Activated T-cell treated with anti-CD3 and anti-CD28 coated beads, Interleukin-2, amount 50 U/mL, for 48 hours (primary cell): ENCODE measurements around the gene NTS.

ENCODE experiments used
- DNase-seq, 2 experiments: peaks; one replicate each; pipeline ENCODE4 v3.0.0-alpha.2; 2020

Gene NTS, protein sequence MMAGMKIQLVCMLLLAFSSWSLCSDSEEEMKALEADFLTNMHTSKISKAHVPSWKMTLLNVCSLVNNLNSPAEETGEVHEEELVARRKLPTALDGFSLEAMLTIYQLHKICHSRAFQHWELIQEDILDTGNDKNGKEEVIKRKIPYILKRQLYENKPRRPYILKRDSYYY

DNA sequence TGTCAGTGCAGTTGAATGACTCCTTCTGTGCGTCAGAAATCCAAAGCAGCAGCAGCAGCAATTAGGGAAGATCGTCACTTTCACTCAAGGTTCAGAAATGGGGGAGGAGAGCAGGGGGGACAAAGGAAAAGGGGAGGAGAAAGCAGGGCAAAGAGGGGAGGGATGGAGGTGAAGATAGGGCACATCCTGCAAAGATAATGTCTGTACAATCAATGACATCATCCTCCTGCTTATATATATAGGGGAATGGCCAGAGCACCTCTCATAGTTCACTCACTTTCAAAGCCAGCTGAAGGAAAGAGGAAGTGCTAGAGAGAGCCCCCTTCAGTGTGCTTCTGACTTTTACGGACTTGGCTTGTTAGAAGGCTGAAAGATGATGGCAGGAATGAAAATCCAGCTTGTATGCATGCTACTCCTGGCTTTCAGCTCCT is at the start of gene NTS:
TSS of gene NTS (plus strand) at position 265 of the 431 bp plus-strand sequence. CDS start at position 374, 109 bp downstream.
- DNase-seq = no peak

DNA sequence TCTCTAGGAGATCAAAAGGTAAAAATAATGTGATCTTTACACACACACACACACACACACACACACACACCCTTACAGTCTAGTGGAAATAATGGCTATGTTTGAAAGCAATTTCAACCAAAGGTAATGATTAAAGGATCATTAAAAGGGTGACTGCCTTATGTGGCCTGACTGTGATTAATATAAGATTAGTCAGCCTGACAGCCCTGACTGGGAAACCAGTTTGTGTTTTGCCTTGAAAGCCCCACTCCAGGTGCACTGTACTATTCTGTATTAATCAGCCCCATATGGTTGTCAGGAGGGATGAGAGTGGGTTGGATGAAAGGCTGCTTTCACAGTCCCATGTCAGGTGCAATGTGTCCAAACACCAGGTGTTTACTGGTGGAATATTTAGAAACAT is 48.3 kb upstream of the NTS start:
- DNase-seq = no peak

DNA sequence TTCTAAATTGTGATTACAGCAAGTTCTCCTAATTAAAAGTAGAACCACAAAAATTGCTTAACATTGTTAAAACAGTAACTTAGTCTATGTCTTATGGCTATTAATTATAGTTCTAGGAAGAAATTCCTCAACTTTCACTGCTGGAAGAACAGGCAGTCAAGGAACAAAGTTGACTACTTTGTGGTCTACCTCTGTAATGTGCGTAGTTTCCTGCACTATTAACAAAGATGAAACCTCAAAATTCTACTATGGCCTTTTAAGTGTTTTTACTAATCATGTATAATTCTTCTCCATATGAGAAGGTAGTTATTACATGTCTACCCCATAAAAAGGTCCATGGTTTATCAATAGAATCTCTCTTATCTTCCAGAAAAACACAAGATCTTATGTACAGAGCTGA is 45.5 kb upstream of the NTS start:
- no peak for DNase-seq

DNA sequence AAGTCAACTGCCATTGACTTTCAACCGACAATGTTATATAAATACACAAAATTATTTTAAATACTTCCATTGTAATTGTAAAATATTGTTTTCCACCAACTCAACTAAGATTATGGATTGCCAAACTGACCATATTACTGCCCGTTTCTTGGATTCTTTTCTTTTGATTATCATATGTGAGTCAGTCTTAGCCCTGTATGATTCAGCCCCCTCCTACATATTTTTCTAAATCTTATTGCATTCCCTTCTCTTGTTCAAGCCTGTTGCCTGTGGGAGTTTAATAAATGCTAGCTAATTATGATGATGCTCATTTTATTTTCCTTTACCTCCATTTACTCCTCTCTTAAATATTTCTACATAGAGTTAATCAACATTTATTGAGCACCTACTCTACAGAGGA is 44.7 kb upstream of the NTS start:
- DNase-seq = no peak

DNA sequence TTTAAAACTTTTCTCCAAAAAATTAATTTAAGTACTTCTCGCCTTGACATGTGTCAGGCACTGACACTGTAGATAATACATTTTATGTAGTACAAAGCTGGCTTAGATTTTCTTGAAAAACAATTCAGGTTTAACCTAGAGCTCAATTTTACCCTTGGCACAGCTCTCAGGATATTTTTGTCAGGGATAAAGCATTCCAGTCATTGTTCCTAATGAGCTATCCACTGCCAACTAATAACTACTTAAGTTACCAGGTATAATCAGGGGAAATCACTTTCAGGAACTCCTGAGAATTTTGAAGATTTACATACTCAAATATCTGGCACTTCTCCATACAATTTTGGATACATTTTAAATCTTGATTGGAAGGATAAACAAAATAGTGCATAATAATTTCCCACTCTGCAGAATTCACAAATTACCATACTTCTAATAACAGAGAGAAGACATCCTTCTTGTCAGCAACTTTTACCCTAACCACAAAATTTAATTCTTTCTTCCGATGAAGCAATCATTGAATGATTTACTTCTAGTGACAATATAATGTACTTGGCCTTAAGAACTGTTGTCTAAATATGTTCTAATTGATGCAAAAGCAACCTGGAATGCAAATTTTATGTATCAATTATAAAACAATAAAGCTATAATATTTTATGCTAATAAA is 42.6 kb upstream of the NTS start:
- no peak for DNase-seq

DNA sequence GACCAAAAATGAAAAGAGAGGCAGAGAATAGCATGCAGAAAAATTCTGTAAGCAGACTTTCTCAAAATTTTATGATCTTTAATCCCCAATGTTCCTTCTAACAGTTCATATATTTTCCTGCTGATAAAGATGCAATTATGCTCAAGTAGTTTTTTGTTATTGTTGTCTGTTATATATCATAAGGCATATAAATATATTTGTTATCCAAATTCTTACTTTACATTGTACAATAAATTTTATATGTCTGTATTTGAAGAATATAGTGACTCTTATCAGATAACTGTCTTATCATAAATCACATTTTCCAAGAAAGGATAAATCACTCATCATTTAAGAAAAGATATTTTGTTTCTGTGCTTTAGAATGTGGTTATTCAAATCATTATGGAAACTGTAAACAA is 40.5 kb upstream of the NTS start:
- no peak for DNase-seq

DNA sequence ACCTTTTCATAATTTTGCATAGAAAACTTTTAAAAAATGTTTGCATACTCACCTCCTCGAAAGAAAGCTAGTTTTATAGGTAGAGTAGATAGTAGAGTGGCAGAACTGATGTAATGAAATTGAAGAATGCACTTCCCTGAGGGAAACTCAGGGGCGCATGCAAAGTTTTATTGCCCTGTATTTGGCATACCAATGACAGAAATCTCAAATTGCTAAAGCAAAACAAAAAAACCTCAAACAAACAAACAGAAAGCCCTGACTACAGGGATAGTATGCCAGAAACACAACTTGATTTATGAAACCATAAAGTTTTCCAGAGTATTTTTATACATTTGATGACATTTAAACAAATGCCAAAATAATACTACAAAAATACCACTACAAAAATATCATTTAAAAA is 39.7 kb upstream of the NTS start:
- no peak for DNase-seq

DNA sequence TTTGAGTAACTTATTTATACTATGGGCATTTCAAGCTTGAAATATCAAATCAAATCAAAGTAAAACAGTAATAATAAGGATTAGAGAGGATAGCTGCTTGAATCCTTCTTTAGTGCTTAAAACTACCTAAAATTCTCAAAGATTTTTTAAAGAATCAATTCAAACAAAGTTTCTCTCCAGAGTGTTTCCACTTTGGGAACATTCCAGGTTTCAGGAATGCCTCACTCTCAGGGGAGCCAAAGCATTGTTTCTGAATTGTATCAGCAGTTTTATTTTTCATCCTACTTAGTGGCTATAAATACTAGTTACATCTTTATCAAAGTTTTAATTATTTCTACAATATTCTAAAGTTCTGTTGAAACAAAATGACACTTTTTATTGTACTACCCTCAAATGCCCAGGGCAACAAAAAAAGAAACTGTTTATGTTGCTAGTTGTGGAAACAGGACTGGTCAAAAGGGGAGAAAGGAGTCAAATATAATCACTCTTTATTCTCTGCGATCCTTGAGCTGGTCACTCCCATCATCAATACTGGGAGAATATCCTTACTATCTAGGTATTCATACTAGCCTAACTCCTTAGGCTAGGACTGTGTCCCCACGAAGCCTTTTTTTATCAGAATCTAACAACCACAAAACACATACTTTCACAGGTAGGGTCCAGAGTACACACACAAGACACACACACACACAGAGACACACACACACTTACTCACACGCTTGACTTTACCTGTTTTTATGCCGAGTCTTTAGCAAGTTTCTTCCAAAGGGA is 38.5 kb upstream of the NTS start:
- no peak for DNase-seq

DNA sequence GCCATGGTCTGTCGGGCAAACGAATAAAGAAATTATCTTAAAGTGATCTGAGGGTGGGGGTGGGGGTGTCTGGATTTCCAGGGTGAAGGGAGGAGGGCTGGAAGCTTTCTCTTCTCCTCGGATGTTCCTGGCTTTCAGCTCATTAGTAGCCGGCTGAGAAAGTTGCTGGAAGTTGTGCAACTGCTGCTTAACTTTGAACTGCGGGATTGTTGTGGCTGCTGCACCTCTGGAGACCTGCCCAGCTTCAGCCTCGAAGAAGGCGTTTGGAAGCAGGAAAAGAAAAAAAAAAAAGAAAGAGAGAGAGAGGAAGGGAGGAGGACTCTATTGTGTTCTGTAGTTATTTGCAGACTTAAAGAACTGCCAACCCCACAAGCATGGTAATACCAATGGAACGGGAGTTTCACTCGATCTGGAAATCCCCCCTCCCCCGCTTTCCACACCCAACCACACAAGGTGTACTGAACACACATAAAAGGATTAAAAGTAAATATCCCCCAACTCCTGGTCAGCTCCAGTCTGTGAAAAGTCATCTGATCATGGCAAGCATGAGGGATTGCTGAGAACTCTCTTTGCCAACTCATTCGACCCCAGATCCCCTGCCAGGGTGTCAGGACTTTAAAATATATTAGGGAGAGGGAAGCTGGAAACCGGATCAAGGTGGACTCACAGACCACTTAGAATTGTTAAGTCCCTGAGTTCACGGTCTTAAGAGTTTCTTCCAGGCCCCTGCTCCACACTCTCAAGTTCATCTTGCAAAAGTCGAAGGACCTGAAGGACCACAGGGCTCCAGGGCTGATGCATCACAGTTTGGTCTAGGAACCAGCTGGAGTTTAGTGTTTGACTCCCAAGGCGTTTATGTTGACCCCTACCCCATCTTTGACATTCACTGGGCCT is 37.7 kb upstream of the NTS start, which contains the start of gene RASSF9:
TSS of gene RASSF9 (minus strand) at position 213 of the 894 bp plus-strand sequence. CDS start at position 5, 208 bp downstream.
- no peak for DNase-seq

DNA sequence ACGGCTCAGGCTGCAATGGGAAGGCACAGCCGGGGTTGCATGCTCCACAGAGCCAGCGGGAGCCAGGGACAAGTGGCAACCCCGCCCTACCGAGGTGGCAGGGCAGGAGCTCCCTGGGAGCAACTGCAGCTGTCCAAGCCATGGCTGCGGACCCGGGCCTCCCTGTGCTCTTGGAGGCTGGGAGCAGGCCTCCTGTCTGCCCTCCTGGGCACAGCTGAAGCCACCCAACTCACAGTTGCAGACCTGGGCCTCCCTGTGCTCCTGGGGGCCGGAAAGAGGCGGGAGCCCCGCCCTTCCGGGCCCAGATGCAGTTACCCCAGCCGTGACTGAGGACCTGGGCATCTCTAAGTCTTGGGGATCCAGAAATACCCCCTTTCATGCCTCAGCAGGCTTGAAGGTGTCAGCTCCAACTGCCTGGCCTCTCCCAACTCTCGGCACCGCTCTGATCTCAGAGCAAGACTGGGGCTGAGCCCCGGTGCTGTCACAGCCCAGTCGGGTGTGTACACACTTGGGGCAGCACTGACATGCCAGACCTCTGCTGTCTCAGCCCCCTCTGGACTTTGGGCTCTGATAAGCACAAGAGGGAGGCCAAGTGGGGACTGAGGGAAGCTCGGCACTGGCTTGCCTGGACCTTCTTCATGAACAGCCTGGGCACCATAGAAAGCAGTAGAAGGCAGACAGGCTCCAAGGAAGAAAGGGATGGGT is 30.3 kb upstream of the NTS start:
- no peak for DNase-seq

DNA sequence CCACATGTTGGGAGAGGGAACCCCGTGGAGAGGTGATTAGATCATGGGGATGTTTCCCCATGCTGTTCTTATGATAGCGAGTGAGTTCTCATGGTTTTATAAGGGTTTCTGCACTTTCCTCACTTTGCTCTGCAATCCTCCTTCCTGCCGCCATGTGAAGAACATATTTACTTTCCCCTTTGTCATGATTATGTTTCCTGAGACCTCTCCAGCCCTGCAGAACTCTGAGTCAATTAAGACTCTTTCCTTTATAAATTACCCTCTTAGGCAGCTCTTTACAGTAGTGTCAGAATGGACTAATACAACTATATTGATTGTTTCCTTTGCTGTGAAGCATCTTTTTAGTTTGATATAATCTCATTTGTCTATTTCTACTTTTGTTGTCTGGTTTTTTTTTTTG is 24.8 kb upstream of the NTS start:
- DNase-seq = no peak

DNA sequence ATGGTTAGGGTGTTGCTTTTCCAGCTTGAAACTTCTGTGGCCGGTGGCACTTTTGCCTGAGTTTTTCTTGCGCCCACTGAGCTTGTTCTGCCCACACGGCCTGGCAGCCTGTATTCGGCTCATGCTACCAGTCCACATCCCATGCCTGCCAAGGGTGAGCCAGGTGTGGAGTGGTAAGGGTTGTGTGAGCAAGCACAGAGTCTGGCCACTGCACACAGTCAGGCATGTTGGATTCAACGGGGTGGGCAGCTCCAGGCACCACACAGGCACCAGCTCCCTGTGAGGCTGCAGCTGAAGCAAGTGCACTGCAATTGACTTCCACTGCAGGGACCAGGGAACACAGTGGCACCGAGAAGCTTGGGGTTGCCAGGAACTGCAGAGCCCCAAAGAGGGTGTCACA is 18.8 kb upstream of the NTS start:
- DNase-seq = no peak

DNA sequence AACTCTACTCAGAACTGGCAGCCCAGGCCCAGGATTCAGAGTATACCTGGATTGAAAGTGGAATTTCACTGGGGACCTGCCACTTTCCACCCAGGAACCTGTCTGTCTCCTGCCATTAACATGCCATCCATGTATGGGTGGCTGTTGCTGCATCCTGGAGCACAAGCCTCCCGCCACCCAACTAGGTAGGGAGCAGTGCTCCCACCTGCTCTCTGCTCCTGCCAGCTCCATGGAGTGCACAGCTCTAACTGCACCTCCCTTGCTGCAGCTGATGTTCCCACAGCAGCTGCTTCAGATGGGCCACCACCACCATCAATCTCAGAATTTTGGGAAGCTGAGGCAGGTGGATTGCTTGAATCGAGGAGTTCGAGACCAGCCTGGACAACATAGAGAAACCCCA is 17.1 kb upstream of the NTS start:
- no peak for DNase-seq

DNA sequence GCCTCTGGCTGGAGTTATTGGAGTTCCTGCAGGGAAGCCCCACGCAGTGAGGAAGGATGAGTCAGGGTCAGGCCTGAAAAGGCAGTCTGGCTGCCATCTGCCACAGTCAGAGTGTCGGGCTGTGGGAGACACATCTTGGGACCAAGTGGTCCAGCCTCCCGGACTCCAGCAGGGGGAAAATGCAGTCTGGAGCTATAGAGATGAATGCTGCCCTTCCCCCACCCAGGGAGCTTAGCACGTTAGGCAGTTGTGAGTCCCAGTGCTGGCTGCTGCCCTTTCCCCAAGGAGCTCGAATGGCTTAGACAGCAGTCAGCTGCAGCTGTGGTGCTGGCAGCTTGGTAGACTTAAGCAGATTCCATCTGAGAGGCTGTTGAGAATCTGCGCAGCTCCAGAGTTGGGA is 8.2 kb upstream of the NTS start:
- DNase-seq = no peak

DNA sequence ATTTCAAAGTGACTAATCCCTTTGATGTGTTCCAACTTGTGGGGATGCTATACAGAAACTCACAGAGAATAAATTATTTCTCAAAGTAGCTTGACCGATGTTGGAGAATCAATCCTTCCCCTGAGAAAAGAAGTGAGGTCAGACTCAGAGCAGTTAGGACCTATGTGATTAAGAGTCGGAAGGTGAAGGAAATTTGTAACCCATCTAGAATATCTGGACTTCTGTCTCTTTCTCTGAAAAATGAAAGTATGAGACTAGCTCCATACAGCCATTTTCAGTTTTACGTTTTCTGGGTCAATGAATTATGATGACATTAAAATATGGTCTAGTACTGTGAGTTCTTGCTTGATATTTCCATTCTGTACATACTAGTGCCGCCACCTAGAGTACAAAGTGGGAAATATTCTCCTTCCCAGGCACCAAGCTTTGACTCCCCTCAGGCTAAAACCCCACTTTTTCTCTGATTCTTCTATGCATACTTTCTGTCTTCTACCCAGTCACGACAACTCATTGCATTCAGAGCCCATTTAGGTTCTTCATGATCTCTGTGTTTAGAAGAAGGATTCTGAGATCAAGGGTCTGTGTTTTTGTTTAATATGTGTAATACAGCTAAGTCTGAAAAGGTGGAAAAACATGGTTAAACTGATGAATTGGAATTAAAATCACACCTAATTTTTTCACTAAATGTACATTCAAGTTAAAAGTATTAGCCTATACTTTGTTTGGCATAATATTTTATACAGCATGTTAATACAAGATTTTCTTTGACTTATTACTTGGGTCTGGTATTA is 6.9 kb upstream of the NTS start:
- DNase-seq = no peak

DNA sequence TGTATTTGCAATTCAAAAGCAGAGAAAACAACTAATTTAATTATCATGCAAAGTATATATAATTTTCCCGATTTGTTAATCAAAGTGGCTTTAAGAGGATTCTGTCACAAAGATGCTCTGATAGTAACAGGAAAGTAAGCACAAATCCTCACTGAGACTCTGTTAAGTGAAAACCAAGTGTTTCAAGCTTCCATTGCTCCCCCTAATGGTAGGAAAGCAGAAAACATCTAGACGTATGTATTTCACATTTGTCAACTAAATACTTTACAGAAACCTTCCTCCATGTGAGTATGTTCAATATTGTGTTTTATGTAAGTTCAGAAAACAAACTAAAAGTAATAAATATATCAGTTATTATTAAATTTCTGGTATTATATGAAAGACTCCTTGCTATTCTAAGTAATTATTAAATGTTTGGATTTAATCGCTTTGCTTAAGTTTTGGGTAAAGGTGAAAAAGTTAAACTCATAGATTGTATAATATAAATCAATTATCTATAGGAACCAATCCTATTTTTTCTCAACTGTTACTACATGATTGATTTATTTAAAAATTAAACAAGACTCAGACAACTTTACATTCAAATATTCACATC is 1.5 kb upstream of the NTS start:
- no peak for DNase-seq

DNA sequence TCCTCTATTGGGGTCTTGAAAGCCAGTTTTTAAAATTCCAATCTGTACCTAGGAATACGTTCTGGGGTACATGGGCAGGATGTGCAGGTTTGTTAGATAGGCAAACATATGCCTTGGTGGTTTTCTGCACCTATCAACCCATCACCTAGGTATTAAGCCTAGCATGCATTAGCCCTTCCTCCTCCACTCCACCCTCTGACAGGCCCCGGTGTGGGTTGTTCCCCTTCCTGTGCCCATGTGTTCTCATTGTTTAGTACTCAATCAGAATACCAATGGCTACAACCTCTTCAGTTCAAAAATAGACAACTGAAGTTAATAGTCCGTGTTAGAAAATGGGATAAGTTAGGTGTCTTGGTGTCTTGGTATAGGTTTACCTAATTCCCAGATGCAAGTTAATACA is 3.4 kb downstream of the NTS start:
- no peak for DNase-seq

DNA sequence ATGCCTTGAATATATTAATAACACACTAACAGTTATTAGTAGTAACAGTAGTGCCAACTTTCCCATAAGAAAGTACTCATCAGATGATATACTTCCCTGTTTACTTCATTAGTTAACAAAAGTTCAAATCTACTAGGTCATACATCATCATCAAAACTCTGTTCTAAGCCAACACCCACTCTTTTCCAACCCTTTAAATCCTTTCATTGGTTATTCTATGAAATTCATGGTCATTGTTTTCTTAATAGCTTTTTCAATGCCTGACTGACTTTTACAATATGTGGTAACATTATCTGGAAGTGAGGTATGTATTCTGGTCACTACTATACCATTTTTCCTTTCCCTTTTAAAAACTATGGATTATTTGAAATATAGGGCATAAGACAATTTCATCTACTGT is 9.7 kb downstream of the NTS start:
- DNase-seq = no peak

DNA sequence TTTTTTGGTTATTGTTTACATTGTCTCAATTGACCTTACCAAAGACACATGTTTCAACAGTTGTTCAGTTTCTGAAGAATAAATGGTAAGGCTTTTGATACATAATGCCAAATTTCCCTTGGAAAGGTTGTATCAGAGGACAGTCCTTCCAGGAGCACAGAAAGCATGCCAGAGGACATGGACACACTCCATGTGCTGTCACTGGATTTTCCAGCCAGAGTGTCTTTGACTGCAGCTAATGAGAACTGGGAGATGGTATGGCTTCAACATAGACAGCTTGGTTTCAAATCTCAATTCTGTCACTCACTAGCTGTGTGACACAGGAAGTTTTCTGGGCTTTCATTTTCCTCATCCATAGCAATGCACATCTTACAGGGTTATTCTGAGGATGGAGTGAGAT is 20.6 kb downstream of the NTS start:
- DNase-seq = no peak

DNA sequence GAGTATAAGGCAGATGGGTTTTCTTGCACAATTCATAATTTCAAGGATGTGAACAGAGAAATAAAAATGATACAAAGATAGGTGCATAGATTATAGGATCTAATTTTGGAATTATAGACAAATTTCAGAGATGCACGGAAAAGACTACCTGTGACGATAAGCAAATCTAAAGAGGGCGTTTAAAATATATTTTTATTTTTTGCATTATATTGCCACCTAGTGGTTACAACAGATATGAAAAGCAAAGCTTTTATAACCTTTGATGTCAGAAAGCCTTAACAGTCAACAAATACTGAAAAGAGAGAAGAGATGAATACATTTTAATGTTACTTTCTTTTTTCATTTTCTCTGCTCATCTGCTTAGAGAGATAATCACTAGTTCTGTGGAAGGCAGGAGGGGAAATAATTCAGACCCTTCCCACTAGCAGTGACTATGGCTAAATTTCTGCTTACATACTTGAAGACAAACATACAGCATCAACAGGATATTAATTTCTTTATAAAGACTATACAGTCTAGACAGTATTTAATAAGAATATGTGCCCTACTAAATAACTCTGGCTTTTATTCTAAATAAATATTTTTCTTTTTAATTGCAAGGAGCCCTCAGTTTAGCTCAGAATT is 46.3 kb downstream of the NTS start:
- DNase-seq = no peak
